Activated CD8-positive, alpha-beta memory T cell treated with anti-CD3 and anti-CD28 coated beads for 36 hours (primary cell): ENCODE measurements around the gene ZNF787. TPM values are rescaled to one million over a fixed set of nuclear protein-coding genes. Genes with fewer than 3 reads are reported as not detected.
"Not testable (repeated sequence)": the region's sequence is repeated elsewhere in the genome, so short reads cannot be mapped to it uniquely, and the experiment has no call there.

ENCODE experiments used
- CTCF ChIA-PET: fragments of 350-600 bp; sonication (Branson Sonifier 250); formaldehyde crosslinking; loops from one replicate; lab custom pipeline; 2021; ENCODE audit warnings: antibody characterized with exemption; lab: Charles Lee
- POLR2A ChIA-PET: fragments of 350-600 bp; sonication (Branson Sonifier 250); formaldehyde crosslinking; loops from one replicate; lab custom pipeline; 2021; ENCODE audit warnings: antibody characterized with exemption; lab: Charles Lee
- total RNA-seq, 2 experiments: library from RNA; stranded (reverse); gene quantifications; one replicate each; pipeline ENCODE4 v1.2.3, GENCODE V29; 2021

ZNF787 gene
- total RNA-seq, 2 experiments from 2014 or later = 30.9 to 33.4 TPM

DNA sequence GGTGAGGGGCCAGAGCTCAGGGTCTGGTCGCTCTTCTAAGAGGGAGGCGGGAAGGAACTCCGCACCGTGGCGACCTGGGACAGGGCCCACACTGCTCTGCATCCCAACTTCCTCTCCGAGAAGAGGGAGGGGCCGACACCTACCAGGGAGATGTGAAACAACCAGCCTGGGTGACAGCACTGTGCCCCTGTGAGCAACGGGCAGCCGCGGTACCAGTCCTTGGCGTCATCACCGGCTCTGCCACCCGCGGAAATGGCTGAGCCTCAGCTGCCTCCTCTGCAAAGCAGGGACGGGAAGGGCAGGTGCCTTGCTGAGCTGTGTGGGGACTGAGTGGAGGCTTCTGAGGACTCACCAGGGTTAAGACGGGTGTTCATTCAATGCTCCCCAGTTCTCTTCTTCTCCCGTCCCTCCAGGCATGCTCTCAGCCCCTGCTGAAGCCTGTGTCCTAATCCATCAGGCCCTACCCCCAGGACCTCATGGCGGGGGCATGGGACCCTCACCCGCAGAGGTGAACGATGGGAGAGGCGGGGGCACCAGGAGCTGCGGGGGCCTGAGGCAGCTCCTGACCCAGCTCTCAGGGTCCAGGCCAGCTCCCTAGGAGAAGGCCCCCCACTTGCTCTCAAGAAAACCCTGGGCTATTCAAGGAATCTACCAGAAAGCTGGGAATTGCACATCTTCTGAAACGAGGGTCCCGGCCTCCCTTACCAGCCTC is 9.3 kb downstream of the ZNF787 start:
- POLR2A ChIA-PET = no interaction called here
- CTCF ChIA-PET = interaction anchor here (0.5 to 0.9 kb wide), 3 partner anchors 8 to 57 kb away, joined by 3 to 4 read pairs (median 3); no protein-coding TSS in a partner anchor

- ChIA-PET POLR2A (interaction anchor here (0.7 kb wide), 1 partner anchor 16 kb away, joined by 3 read pairs; no protein-coding TSS in a partner anchor), CTCF (interaction anchor here (0.5 to 0.9 kb wide), 2 partner anchors 9 to 58 kb away, joined by 3 to 4 read pairs; no protein-coding TSS in a partner anchor)
Observed at GRCh38 chr19:56110515-56111448, 10.3 kb downstream of the ZNF787 start.

DNA sequence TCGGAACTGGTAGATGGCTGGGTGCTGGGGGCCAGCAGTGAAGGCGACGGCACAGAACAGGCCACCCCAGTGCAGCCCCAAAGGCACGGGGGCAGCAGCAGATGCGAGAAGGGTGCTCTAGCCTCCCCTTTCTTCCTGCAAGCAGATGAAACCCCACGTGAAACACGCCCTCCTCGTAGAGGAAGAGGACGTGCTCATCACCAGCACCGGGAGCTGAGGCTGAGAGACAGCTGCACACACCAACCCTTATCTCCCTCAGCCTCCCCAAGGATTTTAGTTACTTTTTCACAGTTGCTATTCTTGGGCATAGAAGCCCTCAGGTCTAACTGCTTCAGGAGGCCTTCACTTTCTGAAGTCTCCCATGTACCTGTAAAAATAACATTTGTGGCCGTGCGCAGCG is 11.9 kb downstream of the ZNF787 start:
- ChIA-PET POLR2A (no interaction called here), CTCF (no interaction called here)

DNA sequence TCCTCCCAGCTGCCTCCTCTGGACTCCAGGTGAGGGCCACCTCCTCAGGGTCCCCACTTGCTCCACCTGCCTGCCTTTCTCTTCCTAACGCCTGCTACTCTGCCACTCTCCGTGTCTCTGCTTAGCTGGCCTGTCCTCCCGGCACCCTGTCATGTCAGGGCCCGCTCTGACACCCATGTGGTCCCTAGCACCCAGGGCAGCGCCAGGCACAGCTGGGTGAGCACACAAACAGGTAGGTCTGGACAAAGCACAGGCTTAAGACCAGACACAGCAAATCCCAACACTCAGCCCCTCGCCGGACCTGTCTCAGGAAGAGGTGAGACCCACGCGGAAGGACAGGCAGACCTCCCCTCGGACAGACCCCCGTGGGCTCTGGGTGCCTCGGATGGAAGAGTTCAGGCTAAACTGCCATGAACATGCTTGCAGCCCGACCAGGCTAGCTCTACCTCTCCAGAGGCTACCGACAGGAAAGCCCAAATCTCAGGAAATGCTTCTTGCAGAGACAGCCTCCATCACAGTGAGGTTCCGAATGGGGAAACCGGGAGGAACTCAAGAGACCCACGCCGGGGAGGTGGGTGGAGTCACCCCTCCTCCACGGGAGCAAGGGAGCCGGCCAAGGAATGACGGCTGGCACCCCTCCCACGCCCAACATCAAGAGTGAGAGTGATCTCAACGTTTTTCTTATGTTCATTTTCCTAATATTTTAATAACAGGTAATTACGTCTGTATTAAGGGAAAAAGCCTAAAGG is 12.5 kb downstream of the ZNF787 start:
- ChIA-PET CTCF (no interaction called here), POLR2A (interaction anchor here (0.6 kb wide), 1 partner anchor 868 kb away, joined by 3 read pairs; no protein-coding TSS in a partner anchor)

GRCh38 chr19:56107626-56108351 is 13.3 kb downstream of the ZNF787 start:
- POLR2A ChIA-PET = interaction anchor here (0.6 kb wide), 1 partner anchor 867 kb away, joined by 3 read pairs; no protein-coding TSS in a partner anchor
- CTCF ChIA-PET = no interaction called here

- CTCF ChIA-PET = no interaction called here
- POLR2A ChIA-PET = no interaction called here
Observed at GRCh38 chr19:56106993-56107392, 14.1 kb downstream of the ZNF787 start.

DNA sequence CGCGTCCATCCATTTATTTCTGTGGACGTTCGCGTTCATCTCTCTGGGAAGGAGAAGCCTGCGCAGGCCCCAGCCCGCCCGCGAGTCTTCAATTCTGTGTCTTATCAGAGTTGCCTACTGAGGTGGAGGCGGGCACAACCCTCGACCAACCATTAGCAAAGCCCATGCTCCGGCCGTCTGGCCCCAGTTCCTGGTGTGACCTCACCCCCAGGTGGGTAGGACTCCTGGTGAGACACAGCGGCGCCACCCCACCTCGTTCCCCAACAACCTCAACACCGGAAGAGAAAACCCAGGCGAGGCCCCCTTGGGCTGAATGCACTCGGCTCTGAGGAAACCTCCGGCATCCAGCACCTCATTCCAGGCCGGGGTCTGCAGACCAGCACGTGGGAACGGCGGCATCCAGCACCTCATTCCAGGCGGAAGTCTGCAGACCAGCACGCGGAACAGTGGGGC is 14.7 kb downstream of the ZNF787 start:
- ChIA-PET POLR2A (no interaction called here), CTCF (no interaction called here)

GRCh38 chr19:56105831-56106396 is 15.2 kb downstream of the ZNF787 start:
- CTCF ChIA-PET, POLR2A ChIA-PET: not testable (repeated sequence)

DNA sequence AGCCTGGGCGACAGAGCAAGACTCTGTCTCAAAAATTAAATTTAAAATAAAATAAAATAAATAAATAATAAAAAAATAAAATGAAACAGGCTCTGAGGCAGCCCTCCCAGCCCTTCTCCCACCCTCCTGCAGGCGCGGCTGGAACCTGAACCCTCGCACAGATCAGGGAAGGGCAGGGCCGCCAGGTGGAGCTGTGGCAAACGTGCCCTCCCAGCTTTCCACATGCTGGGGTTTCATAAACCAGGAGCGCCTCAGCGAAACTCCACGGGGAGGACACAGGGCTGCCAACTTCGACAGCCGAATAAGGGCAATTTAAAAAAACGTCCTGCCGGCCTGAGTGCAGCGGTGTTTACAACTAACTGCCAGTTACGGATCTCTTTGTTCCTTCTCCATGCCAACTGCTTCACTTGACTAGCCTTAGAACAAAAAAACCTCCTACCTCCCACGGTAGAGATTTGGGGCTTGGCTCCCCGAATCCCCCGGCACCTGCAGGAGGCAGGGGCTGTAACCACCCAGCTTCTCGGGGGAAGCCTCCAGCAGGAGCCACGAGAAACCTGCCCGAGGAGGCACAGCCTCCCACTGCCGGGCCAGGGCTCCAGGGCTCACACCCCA is 15.9 kb downstream of the ZNF787 start:
- ChIA-PET CTCF (interaction anchor here (1.0 kb wide), 1 partner anchor 57 kb away, joined by 3 read pairs; no protein-coding TSS in a partner anchor), POLR2A (no interaction called here)

DNA sequence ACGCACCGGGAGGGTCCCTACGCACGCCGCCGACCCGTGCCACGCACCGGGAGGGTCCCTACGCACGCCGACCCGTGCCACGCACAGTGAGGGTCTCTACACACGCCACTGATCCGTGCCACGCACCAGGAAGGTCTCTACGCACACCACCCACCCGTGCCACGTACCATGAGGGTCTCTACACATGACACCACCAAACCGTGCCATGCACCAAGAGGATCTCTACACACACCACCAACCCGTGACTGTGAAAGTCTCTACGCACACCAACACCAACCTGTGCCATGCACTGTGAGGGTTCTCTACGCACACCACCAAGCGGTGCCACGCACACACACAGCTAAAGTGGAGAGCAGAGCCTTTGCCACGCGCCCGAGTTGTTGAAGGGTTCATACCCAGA is 16.7 kb downstream of the ZNF787 start:
- CTCF ChIA-PET = interaction anchor here (1.0 kb wide), 1 partner anchor 58 kb away, joined by 3 read pairs; no protein-coding TSS in a partner anchor
- POLR2A ChIA-PET = no interaction called here

GRCh38 chr19:56103027-56103614 is 18.0 kb downstream of the ZNF787 start:
- ChIA-PET CTCF (no interaction called here), POLR2A (no interaction called here)

DNA sequence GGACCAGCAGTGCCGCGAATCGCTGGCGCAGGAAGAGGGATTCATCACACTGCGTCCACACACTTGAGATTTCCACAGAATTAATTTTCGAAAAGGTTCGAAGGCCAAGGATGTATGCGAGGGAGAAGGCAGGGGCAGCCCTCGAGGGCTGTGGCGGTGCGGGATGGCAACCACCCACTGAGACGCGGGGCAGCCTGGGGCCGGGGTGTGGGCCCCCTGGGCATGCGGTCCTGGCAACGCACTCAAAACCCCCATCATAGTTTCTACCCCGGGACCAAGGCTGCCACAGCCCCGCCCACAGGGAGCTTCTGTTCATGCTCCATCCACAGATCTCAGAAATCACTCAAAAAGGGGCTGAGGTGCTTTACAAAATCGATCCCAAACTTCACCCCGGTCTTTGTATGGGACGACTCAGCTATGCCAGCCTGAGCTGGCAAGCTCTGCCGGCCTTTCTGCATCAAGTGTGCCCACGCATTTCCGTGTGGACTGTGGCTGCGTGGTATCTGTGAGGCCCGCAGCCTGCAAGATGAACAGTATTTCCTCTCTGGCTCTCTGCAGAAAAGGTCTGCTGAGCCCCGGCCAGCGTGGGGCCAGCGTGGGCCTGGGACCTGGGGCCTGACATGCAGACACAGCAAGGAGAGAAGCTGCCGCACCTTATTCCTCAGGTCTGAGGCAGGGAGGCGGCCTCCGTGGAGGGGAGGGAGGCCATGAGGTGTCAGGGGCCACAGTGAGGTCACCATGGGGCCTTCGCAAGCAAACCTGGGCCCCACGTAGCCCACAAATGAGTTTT is 19.2 kb downstream of the ZNF787 start:
- POLR2A ChIA-PET = no interaction called here

DNA sequence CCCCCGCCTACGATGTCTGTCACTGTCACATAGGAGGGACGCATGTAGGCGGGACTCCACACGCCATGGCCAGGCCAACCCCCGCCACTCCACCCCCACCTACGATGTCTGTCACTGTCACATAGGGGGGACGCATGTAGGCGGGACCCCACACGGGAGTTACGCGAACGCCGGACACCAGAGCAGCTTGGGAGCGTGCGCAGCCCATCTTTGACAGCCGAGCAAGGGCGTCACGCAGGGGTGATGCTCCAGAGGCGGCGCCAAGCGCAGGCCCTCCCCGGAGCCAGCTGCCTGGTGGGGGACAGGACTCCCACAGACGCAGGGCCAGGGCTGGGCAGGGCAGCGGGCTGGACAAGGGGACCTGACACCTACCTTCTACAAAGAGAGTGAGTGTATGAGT is 20.0 kb downstream of the ZNF787 start:
- CTCF ChIA-PET = no interaction called here
- POLR2A ChIA-PET = no interaction called here

More for the DNA sequence above, 19.2 kb downstream of the ZNF787 start:
- CTCF ChIA-PET = no interaction called here

GRCh38 chr19:56099638-56100539 is 21.2 kb downstream of the ZNF787 start:
- ChIA-PET POLR2A (no interaction called here), CTCF (no interaction called here)

DNA sequence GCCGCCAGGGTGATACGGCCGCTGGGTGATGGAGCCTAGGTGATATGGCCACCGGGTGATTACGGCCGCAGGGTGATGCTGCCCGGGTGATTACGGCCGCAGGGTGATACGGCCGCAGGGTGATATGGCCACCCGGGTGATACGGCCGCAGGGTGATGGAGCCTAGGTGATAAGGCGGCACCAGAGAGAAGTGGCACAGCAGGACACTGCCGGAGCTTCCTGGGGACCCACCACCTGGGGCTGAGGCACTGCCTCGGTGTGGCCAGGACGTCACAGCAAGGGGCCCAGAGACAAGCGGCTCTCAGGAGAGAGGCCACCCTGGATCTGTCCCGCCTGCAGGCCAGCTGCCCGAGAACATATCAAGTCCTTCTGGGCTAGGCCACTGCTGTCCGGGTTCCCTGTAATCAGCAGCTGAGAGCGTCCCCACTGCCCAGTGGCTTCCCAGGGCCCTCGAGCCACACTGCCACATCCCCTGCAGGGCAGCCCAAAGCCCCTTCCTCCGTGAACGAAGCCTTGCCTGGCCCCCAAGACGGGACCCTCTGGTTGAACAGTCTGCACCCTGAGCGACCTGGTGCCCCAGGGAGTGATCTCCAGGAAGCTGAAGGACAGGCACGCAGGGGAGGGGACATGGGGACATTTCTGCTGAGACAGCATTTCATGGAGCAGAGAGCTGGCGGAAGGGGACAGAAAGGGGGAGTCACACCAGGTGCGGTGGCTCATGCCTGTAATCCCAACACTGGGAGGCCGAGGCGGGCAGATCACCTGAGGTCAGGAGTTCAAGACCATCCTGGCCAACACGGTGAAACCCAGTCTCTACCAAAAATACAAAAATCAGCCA is 22.1 kb downstream of the ZNF787 start:
- ChIA-PET CTCF (no interaction called here), POLR2A (no interaction called here)
